ENCODE measurements around the gene C2orf69. TPM values are rescaled to one million over a fixed set of nuclear protein-coding genes. Genes with fewer than 3 reads are reported as not detected.

Gene C2orf69
- total RNA-seq, 1 donor from 2014 or later, result 7.9 TPM

GRCh38 chr2:199923924-199924323 lies 12.8 kb downstream of the C2orf69 start:
- Histone ChIP-seq H3K4me2 (ENCODE audit: low read length) (no peak overlapping the region), H3K79me2 (ENCODE audit: insufficient read depth, low read length) (peaks cover 75% of the 10 kb centered on the region), H3K36me3 (ENCODE audit: insufficient read depth, low read length) (peaks cover 19% of the 10 kb centered on the region), H3K4me1 (ENCODE audit: insufficient read depth, low read length) (no peaks in the 10 kb centered on the region), H2AFZ (ENCODE audit: low read depth, low read length) (no peak overlapping the region), H3K27me3 (ENCODE audit: insufficient read depth, low read length) (no peaks in the 10 kb centered on the region), H4K20me1 (ENCODE audit: insufficient read depth, low read length) (peaks cover 31% of the 10 kb centered on the region), H3K9ac (ENCODE audit: low read length) (no peak overlapping the region), H3K9me3 (ENCODE audit: insufficient read depth, low read depth, low read length) (no peaks in the 10 kb centered on the region), H3K4me3 (ENCODE audit: insufficient read depth, low read depth, low read length) (no peak overlapping the region), H3K27ac (ENCODE audit: low read depth, low read length) (no peak overlapping the region)
- no peak overlapping the region for H3K27ac Mint-ChIP-seq (ENCODE audit: unreplicated experiment)
- no peak overlapping the region for H3K4me3 Mint-ChIP-seq (ENCODE audit: unreplicated experiment)
- DNase-seq (ENCODE audit: low read depth) (no peak), FAIRE-seq (no peak)
- peaks cover 12% of the 10 kb centered on the region for H3K4me1 Mint-ChIP-seq (ENCODE audit: low read depth, unreplicated experiment)
- no peaks in the 10 kb centered on the region for H3K9me3 Mint-ChIP-seq (ENCODE audit: unreplicated experiment)
- H3K36me3 Mint-ChIP-seq (ENCODE audit: low read depth, unreplicated experiment), result peaks cover 6% of the 10 kb centered on the region
- no peaks in the 10 kb centered on the region for H3K27me3 Mint-ChIP-seq (ENCODE audit: low read depth, unreplicated experiment)
- TF ChIP-seq EZH2 (IDR thresholded peaks at IDR 0.05; ENCODE audit: insufficient read depth, low read length) (no peak), CTCF (IDR thresholded peaks at IDR 0.05; ENCODE audit: insufficient read depth, low read depth, low read length) (no peak)

GRCh38 chr2:199926806-199927205 lies 15.7 kb downstream of the C2orf69 start:
- Mint-ChIP-seq H3K27me3 (ENCODE audit: low read depth, unreplicated experiment) (no peaks in the 10 kb centered on the region), H3K4me3 (ENCODE audit: unreplicated experiment) (no peak overlapping the region), H3K36me3 (ENCODE audit: low read depth, unreplicated experiment) (peaks cover 6% of the 10 kb centered on the region), H3K27ac (ENCODE audit: unreplicated experiment) (no peak overlapping the region), H3K9me3 (ENCODE audit: unreplicated experiment) (no peaks in the 10 kb centered on the region), H3K4me1 (ENCODE audit: low read depth, unreplicated experiment) (peaks cover 12% of the 10 kb centered on the region)
- DNase-seq (ENCODE audit: low read depth) (no peak), FAIRE-seq (no peak)
- no peaks in the 10 kb centered on the region for H3K27me3 ChIP-seq (ENCODE audit: insufficient read depth, low read length)
- TF ChIP-seq EZH2 (IDR thresholded peaks at IDR 0.05; ENCODE audit: insufficient read depth, low read length) (no peak), CTCF (IDR thresholded peaks at IDR 0.05; ENCODE audit: insufficient read depth, low read depth, low read length) (no peak)
- no peak overlapping the region for H3K4me3 ChIP-seq (ENCODE audit: insufficient read depth, low read depth, low read length)
- H3K79me2 ChIP-seq (ENCODE audit: insufficient read depth, low read length), result peaks cover 54% of the 10 kb centered on the region
- H3K36me3 ChIP-seq (ENCODE audit: insufficient read depth, low read length), result peaks cover 13% of the 10 kb centered on the region
- no peak overlapping the region for H3K9ac ChIP-seq (ENCODE audit: low read length)
- H3K9me3 ChIP-seq (ENCODE audit: insufficient read depth, low read depth, low read length), result no peaks in the 10 kb centered on the region
- H2AFZ ChIP-seq (ENCODE audit: low read depth, low read length), result no peak overlapping the region
- H3K4me2 ChIP-seq (ENCODE audit: low read length), result no peak overlapping the region
- H3K4me1 ChIP-seq (ENCODE audit: insufficient read depth, low read length), result no peaks in the 10 kb centered on the region
- H3K27ac ChIP-seq (ENCODE audit: low read depth, low read length), result no peak overlapping the region
- H4K20me1 ChIP-seq (ENCODE audit: insufficient read depth, low read length), result peaks cover 17% of the 10 kb centered on the region

GRCh38 chr2:199928226-199928625 lies 17.1 kb downstream of the C2orf69 start:
- H3K27ac ChIP-seq (ENCODE audit: low read depth, low read length), result no peak overlapping the region
- no peaks in the 10 kb centered on the region for H3K9me3 ChIP-seq (ENCODE audit: insufficient read depth, low read depth, low read length)
- H3K27me3 ChIP-seq (ENCODE audit: insufficient read depth, low read length), result no peaks in the 10 kb centered on the region
- FAIRE-seq (no peak), DNase-seq (ENCODE audit: low read depth) (no peak)
- no peak overlapping the region for H2AFZ ChIP-seq (ENCODE audit: low read depth, low read length)
- H3K4me3 ChIP-seq (ENCODE audit: insufficient read depth, low read depth, low read length), result no peak overlapping the region
- no peak for TF ChIP-seq CTCF (IDR thresholded peaks at IDR 0.05; ENCODE audit: insufficient read depth, low read depth, low read length)
- TF ChIP-seq EZH2 (IDR thresholded peaks at IDR 0.05; ENCODE audit: insufficient read depth, low read length), result no peak
- Mint-ChIP-seq H3K27ac (ENCODE audit: unreplicated experiment) (no peak overlapping the region), H3K4me1 (ENCODE audit: low read depth, unreplicated experiment) (peaks cover 12% of the 10 kb centered on the region), H3K9me3 (ENCODE audit: unreplicated experiment) (no peaks in the 10 kb centered on the region), H3K36me3 (ENCODE audit: low read depth, unreplicated experiment) (peaks cover 7% of the 10 kb centered on the region), H3K27me3 (ENCODE audit: low read depth, unreplicated experiment) (no peaks in the 10 kb centered on the region), H3K4me3 (ENCODE audit: unreplicated experiment) (no peak overlapping the region)
- peaks cover 15% of the 10 kb centered on the region for H4K20me1 ChIP-seq (ENCODE audit: insufficient read depth, low read length)
- peaks cover 40% of the 10 kb centered on the region for H3K79me2 ChIP-seq (ENCODE audit: insufficient read depth, low read length)
- H3K36me3 ChIP-seq (ENCODE audit: insufficient read depth, low read length), result peaks cover 17% of the 10 kb centered on the region
- no peak overlapping the region for H3K4me2 ChIP-seq (ENCODE audit: low read length)
- H3K9ac ChIP-seq (ENCODE audit: low read length), result no peak overlapping the region
- no peaks in the 10 kb centered on the region for H3K4me1 ChIP-seq (ENCODE audit: insufficient read depth, low read length)

Data from astrocyte (in vitro differentiated cells and primary cell).